ENCODE measurements around the gene LRSAM1. TPM values are rescaled to one million over a fixed set of nuclear protein-coding genes. Genes with fewer than 3 reads are reported as not detected.

Gene LRSAM1
- total RNA-seq, 2 experiments from 2014 or later: 20.8 to 32.2 TPM

DNA sequence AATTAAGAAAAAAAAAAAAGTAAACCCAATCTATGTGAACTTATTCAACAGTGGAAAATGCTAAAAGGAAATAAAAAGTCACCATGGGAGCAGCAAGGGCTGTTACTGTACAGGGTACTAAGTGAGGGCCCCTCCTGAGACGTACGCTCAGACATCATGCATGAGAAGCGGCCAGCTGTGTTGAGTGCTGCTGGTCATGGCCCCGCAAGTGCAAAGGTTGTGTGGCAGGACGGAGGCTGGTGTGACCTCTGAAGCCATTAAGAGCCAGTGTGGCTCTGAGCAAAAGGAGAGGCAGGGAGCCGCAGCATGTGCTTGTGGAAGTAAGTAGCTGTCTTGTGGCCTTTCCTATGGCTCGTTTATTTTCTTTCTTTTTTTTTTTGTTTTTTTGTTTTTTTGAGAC lies 30.3 kb upstream of the LRSAM1 start:
- Histone ChIP-seq H3K36me3 (ENCODE audit: insufficient read depth, low read length) (no peaks in the 10 kb centered on the region), H3K9me3 (ENCODE audit: low read length) (no peaks in the 10 kb centered on the region), H2AFZ (ENCODE audit: low read length) (no peak overlapping the region), H3K27ac (ENCODE audit: low read depth, low read length, poor library complexity, severe bottlenecking) (no peak overlapping the region), H3K79me2 (ENCODE audit: insufficient read depth, low read depth, low read length) (peaks cover 26% of the 10 kb centered on the region; the same call in 1 of the 2 replicates), H4K20me1 (ENCODE audit: insufficient read depth, low read length) (no peaks in the 10 kb centered on the region), H3K4me3 (ENCODE audit: low read depth, low read length, poor library complexity, severe bottlenecking) (no peak overlapping the region), H3K4me1 (ENCODE audit: insufficient read depth, low read length, poor library complexity, severe bottlenecking) (peaks cover 21% of the 10 kb centered on the region), H3K9me2 (ENCODE audit: insufficient read depth, low read length) (no peaks in the 10 kb centered on the region), H3K4me2 (ENCODE audit: low read length) (no peak overlapping the region)
- TF ChIP-seq, protein P1, sequence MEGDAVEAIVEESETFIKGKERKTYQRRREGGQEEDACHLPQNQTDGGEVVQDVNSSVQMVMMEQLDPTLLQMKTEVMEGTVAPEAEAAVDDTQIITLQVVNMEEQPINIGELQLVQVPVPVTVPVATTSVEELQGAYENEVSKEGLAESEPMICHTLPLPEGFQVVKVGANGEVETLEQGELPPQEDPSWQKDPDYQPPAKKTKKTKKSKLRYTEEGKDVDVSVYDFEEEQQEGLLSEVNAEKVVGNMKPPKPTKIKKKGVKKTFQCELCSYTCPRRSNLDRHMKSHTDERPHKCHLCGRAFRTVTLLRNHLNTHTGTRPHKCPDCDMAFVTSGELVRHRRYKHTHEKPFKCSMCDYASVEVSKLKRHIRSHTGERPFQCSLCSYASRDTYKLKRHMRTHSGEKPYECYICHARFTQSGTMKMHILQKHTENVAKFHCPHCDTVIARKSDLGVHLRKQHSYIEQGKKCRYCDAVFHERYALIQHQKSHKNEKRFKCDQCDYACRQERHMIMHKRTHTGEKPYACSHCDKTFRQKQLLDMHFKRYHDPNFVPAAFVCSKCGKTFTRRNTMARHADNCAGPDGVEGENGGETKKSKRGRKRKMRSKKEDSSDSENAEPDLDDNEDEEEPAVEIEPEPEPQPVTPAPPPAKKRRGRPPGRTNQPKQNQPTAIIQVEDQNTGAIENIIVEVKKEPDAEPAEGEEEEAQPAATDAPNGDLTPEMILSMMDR (conservative IDR thresholded peaks at IDR 0.05; ENCODE audit: low read length): no peak
- TF ChIP-seq EZH2phosphoT487 (IDR thresholded peaks at IDR 0.05; ENCODE audit: borderline replicate concordance, low read depth, low read length): no peak
- BruUV-seq (replicated peaks): no TSS peak
- ChIA-PET CTCF (ENCODE audit: unreplicated experiment) (no interaction called here), POLR2A (interaction anchor here (0.9 kb wide), 1 partner anchor 144 kb away, joined by 3 read pairs; no protein-coding TSS in a partner anchor)
- intact Hi-C loops (cut with micrococcal nuclease; ENCODE audit: unreplicated experiment): no loop called here
- DNase-seq (ENCODE audit: low spot score): no peak

DNA sequence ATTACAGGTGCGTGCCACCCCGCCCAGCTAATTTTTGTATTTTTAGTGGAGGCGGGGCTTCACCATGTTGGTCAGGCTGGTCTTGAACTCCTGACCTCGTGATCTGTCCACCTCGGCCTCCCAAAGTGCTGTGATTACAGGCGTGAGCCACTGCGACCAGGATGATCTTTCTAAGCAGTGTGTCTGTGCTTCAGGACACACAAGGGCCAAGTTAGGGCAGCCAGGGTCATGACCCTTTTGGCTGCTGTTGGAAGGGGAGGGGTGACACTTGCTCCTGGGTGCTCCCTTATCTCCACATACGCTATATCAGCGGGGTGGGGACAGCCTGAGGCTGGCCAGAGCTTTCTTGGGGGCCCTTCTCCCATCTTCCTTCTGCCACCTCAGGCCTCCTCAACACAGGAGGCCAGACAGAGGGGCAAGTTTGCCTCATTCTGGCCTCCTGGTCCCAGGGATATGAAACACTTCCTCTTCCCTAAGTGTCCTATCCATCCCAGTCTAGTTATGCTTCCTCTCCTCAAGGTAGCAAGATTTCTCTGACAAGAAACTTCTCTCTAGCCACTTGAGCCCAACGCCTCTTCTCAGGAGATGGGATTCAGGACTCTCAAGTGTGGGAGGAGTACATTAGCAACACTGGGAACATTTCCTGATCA lies 29.1 kb upstream of the LRSAM1 start:
- Histone ChIP-seq H3K79me2 (ENCODE audit: insufficient read depth, low read depth, low read length) (peaks cover 36% of the 10 kb centered on the region; the same call in 1 of the 2 replicates), H3K9me2 (ENCODE audit: insufficient read depth, low read length) (no peaks in the 10 kb centered on the region), H3K4me1 (ENCODE audit: insufficient read depth, low read length, poor library complexity, severe bottlenecking) (peaks cover 22% of the 10 kb centered on the region), H2AFZ (ENCODE audit: low read length) (no peak overlapping the region), H3K4me2 (ENCODE audit: low read length) (peak overlapping the region; percentile 97), H4K20me1 (ENCODE audit: insufficient read depth, low read length) (no peaks in the 10 kb centered on the region), H3K9me3 (ENCODE audit: low read length) (no peaks in the 10 kb centered on the region), H3K36me3 (ENCODE audit: insufficient read depth, low read length) (peaks cover 7% of the 10 kb centered on the region), H3K4me3 (ENCODE audit: low read depth, low read length, poor library complexity, severe bottlenecking) (peak overlapping the region; percentile 84), H3K27ac (ENCODE audit: low read depth, low read length, poor library complexity, severe bottlenecking) (no peak overlapping the region)
- POLR2A ChIA-PET: interaction anchor here (0.9 kb wide), 1 partner anchor 145 kb away, joined by 3 read pairs; no protein-coding TSS in a partner anchor
- TF ChIP-seq EZH2phosphoT487 (IDR thresholded peaks at IDR 0.05; ENCODE audit: borderline replicate concordance, low read depth, low read length): no peak
- TF ChIP-seq, protein P1 (conservative IDR thresholded peaks at IDR 0.05; ENCODE audit: low read length): no peak
- BruUV-seq (replicated peaks): no TSS peak
- DNase-seq (ENCODE audit: low spot score): no peak
- CTCF ChIA-PET (ENCODE audit: unreplicated experiment): no interaction called here
- intact Hi-C loops (cut with micrococcal nuclease; ENCODE audit: unreplicated experiment): no loop called here

DNA sequence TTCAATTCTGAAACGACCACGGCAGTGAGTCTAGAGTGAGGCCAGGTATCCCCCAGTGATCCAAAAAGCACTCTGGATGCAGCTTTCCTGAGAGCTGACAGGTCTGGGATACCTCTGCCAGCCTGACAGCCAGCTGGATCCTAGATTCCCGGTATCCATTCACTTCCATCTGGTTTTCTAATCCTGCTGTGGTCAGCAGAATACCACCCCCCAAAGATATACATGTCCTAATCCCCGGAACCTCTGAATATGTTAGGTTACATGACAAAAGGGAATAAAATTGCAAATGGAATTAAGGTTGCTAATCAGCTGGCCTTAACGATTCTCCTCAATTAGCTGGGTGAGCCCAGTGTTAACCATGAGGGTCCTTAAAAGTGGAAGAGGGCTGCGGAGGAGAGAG lies 28.5 kb upstream of the LRSAM1 start:
- ChIA-PET POLR2A (interaction anchor here (1.0 to 1.3 kb wide), 2 partner anchors 26 to 33 kb away, joined by 3 to 5 read pairs; partner anchors contain the start of gene SLC2A8), CTCF (ENCODE audit: unreplicated experiment) (no interaction called here)
- peaks cover 36% of the 10 kb centered on the region; the same call in 1 of the 2 replicates for H3K79me2 ChIP-seq (ENCODE audit: insufficient read depth, low read depth, low read length)
- peak overlapping the region; percentile 84 for H3K4me3 ChIP-seq (ENCODE audit: low read depth, low read length, poor library complexity, severe bottlenecking)
- no peak overlapping the region for H3K27ac ChIP-seq (ENCODE audit: low read depth, low read length, poor library complexity, severe bottlenecking)
- intact Hi-C loops (cut with micrococcal nuclease; ENCODE audit: unreplicated experiment): no loop called here
- H3K4me2 ChIP-seq (ENCODE audit: low read length): peak overlapping the region; percentile 97
- H3K4me1 ChIP-seq (ENCODE audit: insufficient read depth, low read length, poor library complexity, severe bottlenecking): peaks cover 22% of the 10 kb centered on the region
- H3K9me3 ChIP-seq (ENCODE audit: low read length): no peaks in the 10 kb centered on the region
- H3K9me2 ChIP-seq (ENCODE audit: insufficient read depth, low read length): no peaks in the 10 kb centered on the region
- TF ChIP-seq EZH2phosphoT487 (IDR thresholded peaks at IDR 0.05; ENCODE audit: borderline replicate concordance, low read depth, low read length): no peak
- TF ChIP-seq, protein P1 (conservative IDR thresholded peaks at IDR 0.05; ENCODE audit: low read length): no peak
- H4K20me1 ChIP-seq (ENCODE audit: insufficient read depth, low read length): no peaks in the 10 kb centered on the region
- no peak overlapping the region for H2AFZ ChIP-seq (ENCODE audit: low read length)
- no peak for DNase-seq (ENCODE audit: low spot score)
- H3K36me3 ChIP-seq (ENCODE audit: insufficient read depth, low read length): peaks cover 7% of the 10 kb centered on the region
- BruUV-seq (replicated peaks): no TSS peak
